Uterus (tissue), 2 donors: Measurements from ENCODE around the gene TEX264.

Source experiments
- CTCF ChIP-seq, 4 experiments: fragments of 200-600 bp in 2 of 4; fragments of 450-650 bp in 2 of 4; sonication (generic) in 2 of 4; IDR thresholded peaks; one replicate each; pipeline ENCODE4 v1.5.1; 2016 to 2019; ENCODE audit warnings: antibody characterized with exemption in 4 of 4, mild to moderate bottlenecking in 2 of 4, moderate library complexity in 1 of 4
- POLR2A ChIP-seq, 2 donors: fragments of 450-650 bp; IDR thresholded peaks; one replicate each; pipeline ENCODE4 v1.6.1; 2016; ENCODE audit warnings: antibody characterized with exemption in 2 of 2, mild to moderate bottlenecking in 1 of 2, moderate library complexity in 1 of 2

GRCh38 chr3:51704511-51704950 is 33.5 kb downstream of the TEX264 start:
- TF ChIP-seq CTCF (IDR thresholded peaks at IDR 0.05) (no peak), POLR2A (IDR thresholded peaks at IDR 0.05) (no peak)
